ENCODE data around the gene CPA1.

The CPA1 gene

GRCh38 chr7:130432886-130433285 is 52.6 kb downstream of the CPA1 start:
- DNase-seq, result no peak

DNA sequence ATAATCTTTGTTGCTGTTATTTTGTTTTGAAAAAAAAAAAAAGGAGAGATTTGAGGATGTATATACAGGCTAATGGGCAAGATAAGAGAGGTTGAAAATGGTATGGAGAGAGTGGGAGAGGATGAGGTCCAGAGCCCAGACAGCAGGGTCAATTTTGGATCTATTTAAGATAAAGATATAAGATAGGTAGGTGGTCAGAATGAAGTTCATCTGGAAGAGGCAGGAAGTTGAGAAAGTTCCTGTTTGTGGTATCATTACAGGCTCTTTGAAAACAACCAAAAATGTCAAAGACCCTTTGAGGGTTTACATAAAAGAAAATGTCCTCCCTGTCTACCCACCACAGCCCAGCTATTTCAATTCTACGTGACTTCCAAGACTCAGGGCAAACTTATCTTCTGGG is 53.0 kb downstream of the CPA1 start:
- DNase-seq, result no peak

DNA sequence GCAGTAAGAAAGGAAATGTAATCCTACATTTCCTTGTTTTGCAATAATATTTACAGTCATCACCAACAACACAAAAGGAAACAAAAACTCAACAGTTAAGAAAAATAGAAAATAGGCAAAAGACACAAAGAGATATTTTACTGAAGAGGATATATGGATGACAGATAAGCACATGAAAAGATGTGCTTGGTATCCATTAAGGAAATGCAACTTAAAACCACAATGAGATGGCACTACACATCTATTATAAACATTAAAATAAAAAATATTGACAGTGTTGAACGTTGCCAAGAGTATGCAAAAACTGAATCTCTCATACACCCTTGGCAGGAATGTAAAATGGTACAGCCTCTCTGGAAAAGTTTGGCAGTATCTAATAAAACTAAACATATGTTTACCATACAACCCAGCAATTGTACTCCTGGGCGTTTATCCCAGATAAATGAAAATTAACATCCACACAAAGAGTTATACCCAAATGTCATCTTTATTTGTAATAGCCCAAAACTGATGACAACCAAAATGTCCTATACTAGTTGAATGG is 55.1 kb downstream of the CPA1 start:
- no peak for DNase-seq

GRCh38 chr7:130436253-130436652 is 56.0 kb downstream of the CPA1 start:
- no peak for DNase-seq
